PC-9 (cell line): ENCODE measurements around the gene RANBP10.

Experiments
- EZH2 ChIP-seq: fragments of 200-600 bp; sonication (generic); IDR thresholded peaks from 2 replicates; pipeline ENCODE4 v1.8.0; 2017; ENCODE audit warnings: antibody characterized with exemption, low read depth
- TF ChIP-seq, protein P1 (sequence below): fragments of 200-600 bp; sonication (generic); conservative IDR thresholded peaks from 2 replicates; pipeline ENCODE4 v1.6.1; 2017; ENCODE audit warnings: mixed run types, antibody characterized with exemption, mild to moderate bottlenecking, moderate library complexity

DNA sequence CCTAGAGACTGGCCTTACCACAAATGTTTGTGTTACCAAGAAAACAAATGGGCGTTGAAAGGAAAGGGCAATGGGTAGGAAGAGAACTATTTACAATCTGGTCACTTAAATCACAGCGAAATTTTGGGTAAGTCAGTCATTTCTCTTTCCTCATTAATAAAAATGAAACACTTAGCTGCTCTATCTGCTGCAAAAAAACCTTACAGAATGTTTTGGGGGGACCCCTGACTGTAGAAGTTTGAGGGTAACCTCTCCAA is 39.6 kb upstream of the RANBP10 start:
- TF ChIP-seq, protein P1, sequence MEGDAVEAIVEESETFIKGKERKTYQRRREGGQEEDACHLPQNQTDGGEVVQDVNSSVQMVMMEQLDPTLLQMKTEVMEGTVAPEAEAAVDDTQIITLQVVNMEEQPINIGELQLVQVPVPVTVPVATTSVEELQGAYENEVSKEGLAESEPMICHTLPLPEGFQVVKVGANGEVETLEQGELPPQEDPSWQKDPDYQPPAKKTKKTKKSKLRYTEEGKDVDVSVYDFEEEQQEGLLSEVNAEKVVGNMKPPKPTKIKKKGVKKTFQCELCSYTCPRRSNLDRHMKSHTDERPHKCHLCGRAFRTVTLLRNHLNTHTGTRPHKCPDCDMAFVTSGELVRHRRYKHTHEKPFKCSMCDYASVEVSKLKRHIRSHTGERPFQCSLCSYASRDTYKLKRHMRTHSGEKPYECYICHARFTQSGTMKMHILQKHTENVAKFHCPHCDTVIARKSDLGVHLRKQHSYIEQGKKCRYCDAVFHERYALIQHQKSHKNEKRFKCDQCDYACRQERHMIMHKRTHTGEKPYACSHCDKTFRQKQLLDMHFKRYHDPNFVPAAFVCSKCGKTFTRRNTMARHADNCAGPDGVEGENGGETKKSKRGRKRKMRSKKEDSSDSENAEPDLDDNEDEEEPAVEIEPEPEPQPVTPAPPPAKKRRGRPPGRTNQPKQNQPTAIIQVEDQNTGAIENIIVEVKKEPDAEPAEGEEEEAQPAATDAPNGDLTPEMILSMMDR = no peak
- no peak for TF ChIP-seq EZH2
